ENCODE data around the gene EDAR.

- TF ChIP-seq, protein P1, sequence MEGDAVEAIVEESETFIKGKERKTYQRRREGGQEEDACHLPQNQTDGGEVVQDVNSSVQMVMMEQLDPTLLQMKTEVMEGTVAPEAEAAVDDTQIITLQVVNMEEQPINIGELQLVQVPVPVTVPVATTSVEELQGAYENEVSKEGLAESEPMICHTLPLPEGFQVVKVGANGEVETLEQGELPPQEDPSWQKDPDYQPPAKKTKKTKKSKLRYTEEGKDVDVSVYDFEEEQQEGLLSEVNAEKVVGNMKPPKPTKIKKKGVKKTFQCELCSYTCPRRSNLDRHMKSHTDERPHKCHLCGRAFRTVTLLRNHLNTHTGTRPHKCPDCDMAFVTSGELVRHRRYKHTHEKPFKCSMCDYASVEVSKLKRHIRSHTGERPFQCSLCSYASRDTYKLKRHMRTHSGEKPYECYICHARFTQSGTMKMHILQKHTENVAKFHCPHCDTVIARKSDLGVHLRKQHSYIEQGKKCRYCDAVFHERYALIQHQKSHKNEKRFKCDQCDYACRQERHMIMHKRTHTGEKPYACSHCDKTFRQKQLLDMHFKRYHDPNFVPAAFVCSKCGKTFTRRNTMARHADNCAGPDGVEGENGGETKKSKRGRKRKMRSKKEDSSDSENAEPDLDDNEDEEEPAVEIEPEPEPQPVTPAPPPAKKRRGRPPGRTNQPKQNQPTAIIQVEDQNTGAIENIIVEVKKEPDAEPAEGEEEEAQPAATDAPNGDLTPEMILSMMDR (IDR thresholded peaks at IDR 0.05): no peak
- no peak for TF ChIP-seq POLR2A (IDR thresholded peaks at IDR 0.05)
Measured at GRCh38 chr2:108982259-108982679, 6.8 kb downstream of the EDAR start.

Measured in sigmoid colon (tissue), 3 donors.